Measurements from ENCODE around the gene GSN. TPM values are rescaled to one million over a fixed set of nuclear protein-coding genes. Genes with fewer than 3 reads are reported as not detected.

Gene GSN
- total and polyA plus RNA-seq, 9 of the 15 experiments (the other 6 are each of a cell fraction or from before 2014, with no cell fraction given): 0.39 to 16.6 (median 8.2) TPM

DNA sequence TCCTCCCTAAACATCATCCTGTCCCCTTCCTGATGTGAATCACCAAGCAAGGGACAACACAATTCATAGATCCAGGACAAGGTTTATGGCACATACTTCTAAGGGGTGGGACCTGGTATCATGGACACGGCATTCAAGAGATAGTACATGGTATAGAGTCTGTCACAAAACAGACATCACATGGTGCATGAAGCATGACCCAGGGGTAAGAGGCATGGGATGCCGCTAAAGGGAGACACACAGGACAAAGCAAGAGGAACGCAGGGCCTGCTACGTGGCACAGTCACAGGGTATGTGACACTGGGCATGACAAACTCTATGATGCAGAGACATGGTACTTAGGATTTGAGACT lies 20.7 kb downstream of the GSN start:
- H2AFZ ChIP-seq (ENCODE audit: low read depth, low read length): peak overlapping the region; percentile 78
- in situ Hi-C loops (cut with MboI): no loop called here
- no peak overlapping the region for H3K4me3 ChIP-seq
- intact Hi-C loops (cut with micrococcal nuclease): no loop called here
- POLR2A ChIA-PET: interaction anchor here (0.8 kb wide), 1 partner anchor 9 kb away, joined by 3 read pairs; no protein-coding TSS in a partner anchor
- H3K27ac ChIP-seq (ENCODE audit: extremely low read depth, low read depth, low read length): peak overlapping the region; percentile 93
- 70% methylated on average over 3 of the region's 4 CpGs for WGBS (ENCODE audit: insufficient coverage, low coverage, missing lambda C conversion rate)
- peak overlapping the region in 1 of 2 experiments; percentile 78; a peak in 2 of 4 replicates for H3K9ac ChIP-seq (ENCODE audit: insufficient read depth in 1 of 2, low read depth in 2 of 2, low read length in 2 of 2)
- H3K9me1 ChIP-seq (ENCODE audit: control insufficient read depth, insufficient read depth, low read length): peaks cover 10% of the 10 kb centered on the region
- H3K9me3 ChIP-seq (replicated peaks; ENCODE audit: control insufficient read depth, insufficient read depth, low read depth, low read length): no peaks in the 10 kb centered on the region
- no peak for FAIRE-seq
- H3K4me1 ChIP-seq (replicated peaks in 1 of 2; ENCODE audit: control insufficient read depth in 2 of 2, insufficient read depth in 2 of 2, low read length in 2 of 2): peaks cover 51 to 62% of the 10 kb centered on the region in 2 experiments
- TF ChIP-seq HDGF (IDR thresholded peaks at IDR 0.05) (no peak), MBD2 (IDR thresholded peaks at IDR 0.05; ENCODE audit: borderline replicate concordance, low read depth) (no peak), ZNF830 (CRISPR knock-in tag; IDR thresholded peaks at IDR 0.05) (no peak), POLR2B (IDR thresholded peaks at IDR 0.05; ENCODE audit: low read depth, partially characterized antibody) (no peak), PML (IDR thresholded peaks at IDR 0.05; ENCODE audit: low read length) (no peak), DMBX1 (CRISPR knock-in tag; IDR thresholded peaks at IDR 0.05; ENCODE audit: borderline replicate concordance) (no peak), ASH1L (IDR thresholded peaks at IDR 0.05; ENCODE audit: borderline replicate concordance, low read depth, partially characterized antibody) (no peak), ZNF436 (CRISPR knock-in tag; IDR thresholded peaks at IDR 0.05) (no peak), NR4A1 (CRISPR knock-in tag; IDR thresholded peaks at IDR 0.05) (no peak), NR4A1 (tag; IDR thresholded peaks at IDR 0.05) (peak; percentile 57; the same call in 1 of the 2 replicates), TFE3 (CRISPR knock-in tag; IDR thresholded peaks at IDR 0.05) (no peak)
- TF ChIP-seq, protein P1, sequence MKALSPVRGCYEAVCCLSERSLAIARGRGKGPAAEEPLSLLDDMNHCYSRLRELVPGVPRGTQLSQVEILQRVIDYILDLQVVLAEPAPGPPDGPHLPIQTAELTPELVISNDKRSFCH (CRISPR knock-in tag; IDR thresholded peaks at IDR 0.05): no peak
- TF ChIP-seq, protein P1 (tag; IDR thresholded peaks at IDR 0.05): 0 out of 2 replicates have a peak, but pooled peaks have one; percentile 29
- TF ChIP-seq, protein P2, sequence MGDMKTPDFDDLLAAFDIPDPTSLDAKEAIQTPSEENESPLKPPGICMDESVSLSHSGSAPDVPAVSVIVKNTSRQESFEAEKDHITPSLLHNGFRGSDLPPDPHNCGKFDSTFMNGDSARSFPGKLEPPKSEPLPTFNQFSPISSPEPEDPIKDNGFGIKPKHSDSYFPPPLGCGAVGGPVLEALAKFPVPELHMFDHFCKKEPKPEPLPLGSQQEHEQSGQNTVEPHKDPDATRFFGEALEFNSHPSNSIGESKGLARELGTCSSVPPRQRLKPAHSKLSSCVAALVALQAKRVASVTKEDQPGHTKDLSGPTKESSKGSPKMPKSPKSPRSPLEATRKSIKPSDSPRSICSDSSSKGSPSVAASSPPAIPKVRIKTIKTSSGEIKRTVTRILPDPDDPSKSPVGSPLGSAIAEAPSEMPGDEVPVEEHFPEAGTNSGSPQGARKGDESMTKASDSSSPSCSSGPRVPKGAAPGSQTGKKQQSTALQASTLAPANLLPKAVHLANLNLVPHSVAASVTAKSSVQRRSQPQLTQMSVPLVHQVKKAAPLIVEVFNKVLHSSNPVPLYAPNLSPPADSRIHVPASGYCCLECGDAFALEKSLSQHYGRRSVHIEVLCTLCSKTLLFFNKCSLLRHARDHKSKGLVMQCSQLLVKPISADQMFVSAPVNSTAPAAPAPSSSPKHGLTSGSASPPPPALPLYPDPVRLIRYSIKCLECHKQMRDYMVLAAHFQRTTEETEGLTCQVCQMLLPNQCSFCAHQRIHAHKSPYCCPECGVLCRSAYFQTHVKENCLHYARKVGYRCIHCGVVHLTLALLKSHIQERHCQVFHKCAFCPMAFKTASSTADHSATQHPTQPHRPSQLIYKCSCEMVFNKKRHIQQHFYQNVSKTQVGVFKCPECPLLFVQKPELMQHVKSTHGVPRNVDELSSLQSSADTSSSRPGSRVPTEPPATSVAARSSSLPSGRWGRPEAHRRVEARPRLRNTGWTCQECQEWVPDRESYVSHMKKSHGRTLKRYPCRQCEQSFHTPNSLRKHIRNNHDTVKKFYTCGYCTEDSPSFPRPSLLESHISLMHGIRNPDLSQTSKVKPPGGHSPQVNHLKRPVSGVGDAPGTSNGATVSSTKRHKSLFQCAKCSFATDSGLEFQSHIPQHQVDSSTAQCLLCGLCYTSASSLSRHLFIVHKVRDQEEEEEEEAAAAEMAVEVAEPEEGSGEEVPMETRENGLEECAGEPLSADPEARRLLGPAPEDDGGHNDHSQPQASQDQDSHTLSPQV (IDR thresholded peaks at IDR 0.05): peak; percentile 8; the same call in 1 of the 2 replicates
- no peaks in the 10 kb centered on the region for H3K79me2 ChIP-seq (ENCODE audit: control insufficient read depth, insufficient read depth, low read length)
- no TSS peak for BruUV-seq (replicated peaks)
- no peaks in the 10 kb centered on the region for H3K27me3 ChIP-seq (ENCODE audit: control insufficient read depth in 2 of 2, insufficient read depth in 2 of 2, low read length in 2 of 2)
- peak overlapping the region; percentile 25; the same call in 1 of the 2 replicates for H3K4me2 ChIP-seq (ENCODE audit: insufficient read depth, low read length)
- no peak for DNase-seq (ENCODE audit: extremely low read depth in 1 of 4, low spot score in 3 of 4)
- no peak for ATAC-seq
- H4K20me1 ChIP-seq (replicated peaks; ENCODE audit: control insufficient read depth, insufficient read depth, low read length): no peaks in the 10 kb centered on the region
- CTCF ChIA-PET (ENCODE audit: low intra/inter-chr PET ratio): no interaction called here
- no peaks in the 10 kb centered on the region; the same call in 2 of the 3 replicates for H3K36me3 ChIP-seq (ENCODE audit: control insufficient read depth, insufficient read depth, low read length)

Data from K562 (cell line).